Uterus (tissue), 4 donors: ENCODE measurements around the gene THRB. TPM values are rescaled to one million over a fixed set of nuclear protein-coding genes. Genes with fewer than 3 reads are reported as not detected.

Experiments used
- DNase-seq, 2 donors: peaks; one replicate each; pipeline ENCODE4 v3.0.0-alpha.2; 2019 to 2020
- H3K27ac ChIP-seq, 2 donors: fragments of 200-600 bp; sonication (generic); 1 replicate in 1 of 2; 2 replicates in 1 of 2; pipeline ENCODE4 v1.5.1; 2016 to 2018
- H3K27me3 ChIP-seq, 2 donors: fragments of 200-600 bp; sonication (generic); one replicate each; pipeline ENCODE4 v1.5.1; 2018 to 2019; ENCODE audit warnings: control low read depth in 1 of 2
- H3K36me3 ChIP-seq, 2 donors: fragments of 200-600 bp; sonication (generic); one replicate each; pipeline ENCODE4 v1.5.1; 2019; ENCODE audit warnings: control low read depth in 1 of 2
- H3K4me1 ChIP-seq, 2 donors: fragments of 200-600 bp; sonication (generic); one replicate each; pipeline ENCODE4 v1.5.1; 2018 to 2019; ENCODE audit warnings: control low read depth in 1 of 2
- H3K4me3 ChIP-seq, 2 donors: fragments of 200-600 bp; sonication (generic); 1 replicate in 1 of 2; 2 replicates in 1 of 2; pipeline ENCODE4 v1.5.1; 2018 to 2019; ENCODE audit warnings: mild to moderate bottlenecking in 1 of 2
- H3K9me3 ChIP-seq, 2 donors: fragments of 200-600 bp; sonication (generic); one replicate each; pipeline ENCODE4 v1.5.1; 2019; ENCODE audit warnings: control low read depth in 1 of 2
- POLR2A ChIP-seq, 2 donors: fragments of 450-650 bp; IDR thresholded peaks; one replicate each; pipeline ENCODE4 v1.6.1; 2016; ENCODE audit warnings: antibody characterized with exemption in 2 of 2, mild to moderate bottlenecking in 1 of 2, moderate library complexity in 1 of 2
- intact Hi-C: fragments of 100-400 bp; cut with DNase I; formaldehyde crosslinking; loops from one replicate; pipeline ENCODE4 v1.15.1; 2023; ENCODE audit warnings: low total_unique reads
- total RNA-seq, 4 donors: library from RNA; depleted of rRNA in 3 of 4; stranded (reverse); fragments of >200 nt in 3 of 4; gene quantifications; one replicate each; pipeline versions ENCODE4 v1.1.0 to v1.2.4, GENCODE V29; 2014 to 2023
- TF ChIP-seq, protein P1 (sequence below), 4 experiments: fragments of 200-600 bp in 2 of 4; fragments of 450-650 bp in 2 of 4; sonication (generic) in 2 of 4; IDR thresholded peaks; one replicate each; pipeline ENCODE4 v1.5.1; 2016 to 2019; ENCODE audit warnings: antibody characterized with exemption in 4 of 4, mild to moderate bottlenecking in 2 of 4, moderate library complexity in 1 of 4
- donor health status: DM: yes; HTN: yes; CAD: no.

THRB gene
- total RNA-seq, 4 donors from 2014 or later, result 4.6 to 38.2 (median 17.3) TPM

GRCh38 chr3:24359645-24360462, 134.8 kb downstream of the THRB start:
- H3K4me3 ChIP-seq, result no peak overlapping the region
- intact Hi-C loops, result no loop called here
- H3K9me3 ChIP-seq, result no peaks in the 10 kb centered on the region
- no peaks in the 10 kb centered on the region for H3K4me1 ChIP-seq
- no peaks in the 10 kb centered on the region for H3K36me3 ChIP-seq
- no peaks in the 10 kb centered on the region for H3K27me3 ChIP-seq
- DNase-seq, result no peak
- H3K27ac ChIP-seq, result peak overlapping the region; percentile 12 to 25
- TF ChIP-seq, protein P1, sequence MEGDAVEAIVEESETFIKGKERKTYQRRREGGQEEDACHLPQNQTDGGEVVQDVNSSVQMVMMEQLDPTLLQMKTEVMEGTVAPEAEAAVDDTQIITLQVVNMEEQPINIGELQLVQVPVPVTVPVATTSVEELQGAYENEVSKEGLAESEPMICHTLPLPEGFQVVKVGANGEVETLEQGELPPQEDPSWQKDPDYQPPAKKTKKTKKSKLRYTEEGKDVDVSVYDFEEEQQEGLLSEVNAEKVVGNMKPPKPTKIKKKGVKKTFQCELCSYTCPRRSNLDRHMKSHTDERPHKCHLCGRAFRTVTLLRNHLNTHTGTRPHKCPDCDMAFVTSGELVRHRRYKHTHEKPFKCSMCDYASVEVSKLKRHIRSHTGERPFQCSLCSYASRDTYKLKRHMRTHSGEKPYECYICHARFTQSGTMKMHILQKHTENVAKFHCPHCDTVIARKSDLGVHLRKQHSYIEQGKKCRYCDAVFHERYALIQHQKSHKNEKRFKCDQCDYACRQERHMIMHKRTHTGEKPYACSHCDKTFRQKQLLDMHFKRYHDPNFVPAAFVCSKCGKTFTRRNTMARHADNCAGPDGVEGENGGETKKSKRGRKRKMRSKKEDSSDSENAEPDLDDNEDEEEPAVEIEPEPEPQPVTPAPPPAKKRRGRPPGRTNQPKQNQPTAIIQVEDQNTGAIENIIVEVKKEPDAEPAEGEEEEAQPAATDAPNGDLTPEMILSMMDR (IDR thresholded peaks at IDR 0.05), result peak in 1 of 4 experiments; percentile 6
- no peak for TF ChIP-seq POLR2A (IDR thresholded peaks at IDR 0.05)

DNA sequence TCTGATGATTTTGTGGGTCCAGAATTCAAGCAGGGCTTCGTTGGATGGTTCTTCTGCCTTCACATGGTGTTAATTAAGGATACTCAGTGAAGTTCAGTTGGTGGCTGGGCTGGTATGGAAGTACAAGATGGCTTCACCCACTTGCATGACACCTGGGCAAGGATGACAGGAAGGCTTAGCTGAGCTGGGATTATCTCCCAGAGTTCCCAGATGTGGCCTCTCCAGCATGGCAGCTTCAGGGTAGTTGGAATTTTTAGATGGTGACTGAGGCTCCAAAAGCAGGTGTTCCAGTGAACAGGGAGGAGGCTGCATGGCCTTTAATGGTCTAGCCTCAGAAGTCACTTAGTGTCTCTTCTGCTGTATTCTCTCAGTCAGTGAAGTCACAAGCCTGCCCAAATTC, 135.5 kb downstream of the THRB start:
- Histone ChIP-seq H3K36me3 (no peaks in the 10 kb centered on the region), H3K9me3 (no peaks in the 10 kb centered on the region), H3K4me1 (no peaks in the 10 kb centered on the region), H3K27ac (peak overlapping the region; percentile 12 to 25), H3K27me3 (no peaks in the 10 kb centered on the region), H3K4me3 (no peak overlapping the region)
- intact Hi-C loops, result no loop called here
- DNase-seq, result no peak
- no peak for TF ChIP-seq POLR2A (IDR thresholded peaks at IDR 0.05)
- TF ChIP-seq, protein P1 (IDR thresholded peaks at IDR 0.05), result no peak

- DNase-seq, result no peak
- H3K36me3 ChIP-seq, result no peaks in the 10 kb centered on the region
- intact Hi-C loops, result no loop called here
- peak overlapping the region; percentile 36 to 40 for H3K27ac ChIP-seq
- no peaks in the 10 kb centered on the region for H3K27me3 ChIP-seq
- TF ChIP-seq POLR2A (IDR thresholded peaks at IDR 0.05), result no peak
- TF ChIP-seq, protein P1 (IDR thresholded peaks at IDR 0.05), result no peak
- H3K4me1 ChIP-seq, result peaks cover 0 to 7% of the 10 kb centered on the region in 2 donors
- H3K4me3 ChIP-seq, result no peak overlapping the region
- H3K9me3 ChIP-seq, result no peaks in the 10 kb centered on the region
Measured at GRCh38 chr3:24357635-24358034, 137.0 kb downstream of the THRB start.

DNA sequence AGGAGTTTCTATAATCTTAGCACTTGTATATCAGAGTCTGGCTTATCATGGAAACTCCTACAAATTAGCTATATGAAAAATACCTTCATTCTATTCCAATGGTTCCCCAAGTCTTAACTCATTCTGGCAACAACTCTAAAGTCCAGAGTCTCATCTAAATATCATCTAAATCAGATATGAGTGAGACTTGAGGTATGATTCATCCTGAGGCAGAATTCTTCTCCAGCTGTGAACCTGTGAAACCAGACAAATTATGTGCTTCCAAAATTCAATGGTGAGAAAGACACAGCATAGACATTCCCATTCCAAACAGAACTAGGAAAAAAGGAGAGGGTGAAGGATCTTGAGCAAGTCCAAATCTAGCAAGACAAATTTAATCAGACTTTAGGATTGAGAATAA, 138.8 kb downstream of the THRB start:
- H3K27ac ChIP-seq, result no peak overlapping the region
- no peaks in the 10 kb centered on the region for H3K9me3 ChIP-seq
- no peaks in the 10 kb centered on the region for H3K27me3 ChIP-seq
- no peak for DNase-seq
- peaks cover 0 to 17% of the 10 kb centered on the region in 2 donors for H3K4me1 ChIP-seq
- TF ChIP-seq, protein P1 (IDR thresholded peaks at IDR 0.05), result no peak
- no peak for TF ChIP-seq POLR2A (IDR thresholded peaks at IDR 0.05)
- H3K36me3 ChIP-seq, result no peaks in the 10 kb centered on the region
- intact Hi-C loops, result no loop called here
- no peak overlapping the region for H3K4me3 ChIP-seq

GRCh38 chr3:24354230-24354629, 140.4 kb downstream of the THRB start:
- Histone ChIP-seq H3K27ac (no peak overlapping the region), H3K4me1 (peaks cover 0 to 18% of the 10 kb centered on the region in 2 donors), H3K4me3 (no peak overlapping the region), H3K36me3 (no peaks in the 10 kb centered on the region), H3K27me3 (no peaks in the 10 kb centered on the region), H3K9me3 (no peaks in the 10 kb centered on the region)
- intact Hi-C loops, result no loop called here
- no peak for DNase-seq
- no peak for TF ChIP-seq POLR2A (IDR thresholded peaks at IDR 0.05)
- TF ChIP-seq, protein P1 (IDR thresholded peaks at IDR 0.05), result no peak
